Measurements from ENCODE around the gene RBM34.
"Not testable (repeated sequence)": the region's sequence is repeated elsewhere in the genome, so short reads cannot be mapped to it uniquely, and the experiment has no call there.

RBM34 gene

DNA sequence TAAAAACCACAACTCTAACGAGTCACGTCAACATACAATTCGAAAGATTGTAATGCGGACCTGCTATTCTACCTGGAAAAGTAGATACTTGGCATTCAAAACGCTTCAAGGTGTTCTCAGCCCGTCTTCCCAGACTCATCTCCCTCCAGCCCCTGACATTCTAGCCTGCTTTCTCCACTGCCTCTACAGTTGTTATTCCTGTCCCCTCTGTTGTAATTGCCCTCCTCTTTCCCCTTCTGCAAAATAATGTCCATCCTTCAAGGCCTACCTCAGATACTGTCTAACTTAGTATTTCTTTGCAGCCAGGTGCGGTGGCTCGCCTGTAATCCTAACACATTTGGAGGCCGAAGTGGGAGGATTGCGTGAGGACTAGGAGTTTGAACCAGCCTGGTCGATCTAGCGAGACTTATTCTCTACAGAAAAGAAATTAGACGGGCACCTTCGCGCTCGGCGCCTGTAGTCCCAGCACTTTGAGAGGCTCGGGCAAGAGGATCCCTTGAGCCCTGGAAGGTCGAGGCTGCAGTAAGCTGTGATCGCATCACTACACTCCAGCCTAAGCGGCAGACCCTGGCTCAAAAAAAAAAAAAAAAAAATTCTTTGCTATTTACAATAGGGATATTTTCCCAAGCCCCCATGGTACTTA lies 756 bp upstream of the RBM34 start:
- Mint-ChIP-seq H3K9me3 (no peaks in the 10 kb centered on the region), H3K4me1 (peaks cover 19% of the 10 kb centered on the region), H3K27ac (peak overlapping the region; percentile 100), H3K27me3 (no peaks in the 10 kb centered on the region), H3K4me3 (peak overlapping the region; percentile 100), H3K36me3 (ENCODE audit: low read depth) (peaks cover 29% of the 10 kb centered on the region)
- DNase-seq (no peak), ATAC-seq (no peak)

DNA sequence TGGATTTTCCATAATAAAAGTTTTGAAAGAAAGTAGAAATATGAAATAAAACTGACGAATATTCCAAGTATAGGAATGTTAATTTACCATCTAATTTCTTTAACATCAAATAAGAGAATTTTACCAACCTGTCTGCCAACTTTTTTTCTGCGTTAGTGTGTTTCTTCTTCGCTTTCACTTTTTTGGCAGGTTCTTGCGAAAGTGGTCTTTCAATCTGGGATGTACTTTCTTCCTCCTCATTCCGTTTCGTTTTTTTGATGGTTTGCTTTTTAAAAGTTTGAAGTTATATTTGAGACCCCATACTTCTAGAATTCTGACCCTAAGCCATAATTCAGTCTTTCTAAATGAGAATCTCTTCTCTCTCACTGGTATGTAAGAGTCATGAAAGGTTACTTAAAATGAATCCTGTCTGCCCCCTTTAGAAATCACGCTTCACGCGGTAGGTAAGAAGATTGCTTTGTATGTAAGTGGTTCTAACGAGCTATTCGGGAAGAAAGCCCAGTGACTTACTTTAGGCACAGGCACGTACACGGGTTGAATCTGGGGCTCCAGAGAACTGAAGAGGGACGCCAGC lies 580 bp downstream of the RBM34 start:
- H3K9me3 Mint-ChIP-seq = no peaks in the 10 kb centered on the region
- peak; percentile 42 for ATAC-seq

DNA sequence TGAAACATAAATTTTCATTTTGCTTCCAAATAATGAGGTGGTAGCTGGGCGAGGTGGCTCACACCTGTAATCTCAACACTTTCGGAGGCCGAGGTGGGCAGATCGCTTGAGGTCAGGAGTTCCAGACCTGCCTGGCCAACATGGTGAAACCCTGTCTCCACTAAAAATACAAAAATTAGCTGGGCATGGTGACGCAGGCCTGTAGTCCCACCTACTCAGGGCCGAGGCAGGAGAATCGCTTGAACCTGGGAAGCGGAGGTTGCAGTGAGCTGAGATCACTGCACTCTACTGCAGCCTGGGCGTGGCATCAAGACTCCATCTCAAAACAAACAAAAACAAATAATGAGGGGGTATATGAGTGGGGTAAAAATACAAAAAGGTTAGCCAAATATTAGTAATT lies 1.1 kb downstream of the RBM34 start:
- not testable (repeated sequence) for DNase-seq, H3K27me3 Mint-ChIP-seq, H3K9me3 Mint-ChIP-seq, ATAC-seq
- H3K4me3 Mint-ChIP-seq = peak overlapping the region; percentile 100
- peaks cover 29% of the 10 kb centered on the region for H3K36me3 Mint-ChIP-seq (ENCODE audit: low read depth)
- peaks cover 19% of the 10 kb centered on the region for H3K4me1 Mint-ChIP-seq
- peak overlapping the region; percentile 100 for H3K27ac Mint-ChIP-seq

More for the DNA sequence above, 580 bp downstream of the RBM34 start:
- DNase-seq = no peak
- H3K27me3 Mint-ChIP-seq = no peaks in the 10 kb centered on the region
- peak overlapping the region; percentile 100 for H3K27ac Mint-ChIP-seq
- H3K4me1 Mint-ChIP-seq = peaks cover 19% of the 10 kb centered on the region
- H3K36me3 Mint-ChIP-seq (ENCODE audit: low read depth) = peaks cover 29% of the 10 kb centered on the region
- H3K4me3 Mint-ChIP-seq = peak overlapping the region; percentile 100

DNA sequence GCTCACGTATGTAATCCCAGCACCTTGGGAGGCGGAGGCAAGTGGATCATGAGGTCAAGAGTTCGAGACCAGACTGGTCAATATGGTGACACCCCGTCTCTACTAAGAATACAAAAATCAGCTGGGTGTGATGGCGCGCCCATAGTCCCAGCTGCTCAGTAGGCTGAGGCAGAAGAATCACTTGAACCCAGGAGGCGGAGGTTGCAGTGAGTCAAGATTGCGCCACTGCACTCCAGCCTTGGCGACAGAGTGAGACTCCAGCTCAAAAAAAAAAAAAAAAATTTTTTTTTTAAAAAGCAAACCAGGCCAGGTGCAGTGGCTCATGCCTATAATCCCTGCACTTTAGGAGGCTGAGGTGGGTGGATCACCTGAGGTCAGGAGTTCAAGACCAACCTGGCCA lies 1.8 kb downstream of the RBM34 start:
- H3K9me3 Mint-ChIP-seq, H3K27me3 Mint-ChIP-seq, DNase-seq, ATAC-seq, H3K27ac Mint-ChIP-seq: not testable (repeated sequence)
- peaks cover 32% of the 10 kb centered on the region for H3K36me3 Mint-ChIP-seq (ENCODE audit: low read depth)
- H3K4me1 Mint-ChIP-seq = peaks cover 19% of the 10 kb centered on the region
- H3K4me3 Mint-ChIP-seq = peak overlapping the region; percentile 100

DNA sequence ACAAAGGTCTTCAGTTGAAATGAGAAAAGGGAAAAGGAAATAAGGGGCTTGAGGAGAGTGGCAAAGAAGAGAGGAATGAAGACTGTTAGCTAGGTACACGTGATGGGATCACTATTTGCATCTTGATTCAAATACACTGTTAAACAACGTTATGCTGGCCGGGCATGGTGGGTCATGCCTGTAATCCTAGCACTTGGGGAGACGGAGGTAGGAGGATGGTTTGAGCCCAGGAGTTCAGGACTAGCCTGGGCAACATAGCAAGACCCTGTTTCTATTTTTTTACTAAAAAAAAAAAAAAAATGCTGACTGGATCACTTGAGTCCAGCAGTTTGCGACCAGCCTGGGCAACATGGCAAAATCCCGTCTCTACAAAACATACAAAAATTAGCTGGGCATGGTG lies 2.4 kb downstream of the RBM34 start:
- Mint-ChIP-seq H3K27ac (no peak overlapping the region), H3K36me3 (ENCODE audit: low read depth) (peaks cover 35% of the 10 kb centered on the region), H3K4me3 (no peak overlapping the region), H3K4me1 (peaks cover 21% of the 10 kb centered on the region), H3K9me3 (no peaks in the 10 kb centered on the region), H3K27me3 (no peaks in the 10 kb centered on the region)
- no peak for DNase-seq
- ATAC-seq = no peak

DNA sequence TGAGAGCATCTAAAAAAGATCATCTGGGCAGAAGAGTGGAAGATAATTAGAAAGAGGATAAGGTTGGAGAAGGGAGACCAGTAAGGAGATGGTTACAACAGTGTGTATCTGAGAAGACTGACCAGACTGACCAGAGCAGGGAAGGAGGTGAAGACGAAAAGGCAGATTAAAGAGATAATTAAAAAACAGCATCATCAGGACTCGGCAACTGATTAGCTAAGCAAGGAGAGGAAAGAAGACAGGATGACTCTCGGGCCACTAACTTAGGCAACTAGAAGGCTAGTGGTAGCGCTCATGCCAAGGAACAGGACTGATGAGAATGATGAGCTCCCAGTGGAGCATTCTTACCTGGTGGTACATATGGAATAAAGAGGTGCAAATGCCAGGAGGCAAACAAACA lies 3.9 kb downstream of the RBM34 start:
- Mint-ChIP-seq H3K27ac (no peak overlapping the region), H3K9me3 (no peaks in the 10 kb centered on the region), H3K4me1 (peaks cover 23% of the 10 kb centered on the region), H3K27me3 (no peaks in the 10 kb centered on the region), H3K36me3 (ENCODE audit: low read depth) (peaks cover 47% of the 10 kb centered on the region), H3K4me3 (no peak overlapping the region)
- no peak for ATAC-seq
- no peak for DNase-seq

DNA sequence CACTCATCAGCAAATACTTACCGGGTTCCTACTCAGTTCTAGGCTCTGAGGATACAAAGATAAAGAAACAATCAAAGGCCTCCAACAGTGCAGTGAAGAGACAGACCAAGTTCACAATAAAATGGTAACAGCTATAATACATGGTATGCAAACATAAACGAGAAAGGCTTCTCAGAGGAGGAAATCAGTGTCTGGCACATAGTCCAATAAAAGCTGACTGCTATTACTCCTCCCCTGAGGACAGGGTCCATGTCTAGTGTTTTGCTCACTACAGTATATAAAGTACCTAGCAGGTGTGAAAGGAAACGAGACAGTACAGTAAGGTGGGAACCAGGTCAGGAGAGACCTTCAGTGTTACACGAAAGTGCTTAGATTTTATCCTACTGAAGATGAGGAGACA lies 4.3 kb downstream of the RBM34 start:
- H3K27me3 Mint-ChIP-seq = no peaks in the 10 kb centered on the region
- H3K36me3 Mint-ChIP-seq (ENCODE audit: low read depth) = peaks cover 49% of the 10 kb centered on the region

DNA sequence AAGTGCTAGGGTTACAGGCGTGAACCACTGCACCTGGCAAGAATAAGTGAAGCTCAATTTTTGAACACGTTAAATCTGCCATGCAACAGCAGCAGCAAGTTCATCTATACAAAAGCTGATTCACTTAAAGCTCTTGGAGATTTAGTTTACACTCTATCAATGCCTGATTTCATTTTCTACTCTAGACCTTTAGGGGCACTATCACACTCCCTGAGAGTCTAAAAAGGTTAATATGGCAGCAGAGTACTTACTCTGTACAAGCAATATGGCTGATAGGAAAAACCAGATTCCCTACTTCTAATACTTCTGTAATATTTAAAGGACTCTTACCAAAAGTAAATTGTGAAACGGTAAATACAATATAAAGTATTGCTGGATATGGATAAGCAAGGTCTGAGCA lies 4.8 kb downstream of the RBM34 start:
- Mint-ChIP-seq H3K36me3 (ENCODE audit: low read depth) (peaks cover 52% of the 10 kb centered on the region), H3K9me3 (no peaks in the 10 kb centered on the region), H3K4me3 (no peak overlapping the region), H3K4me1 (peaks cover 24% of the 10 kb centered on the region), H3K27ac (no peak overlapping the region), H3K27me3 (no peaks in the 10 kb centered on the region)
- ATAC-seq (no peak), DNase-seq (no peak)

More for the DNA sequence above, 4.3 kb downstream of the RBM34 start:
- no peak for ATAC-seq
- Mint-ChIP-seq H3K27ac (no peak overlapping the region), H3K4me1 (peaks cover 23% of the 10 kb centered on the region), H3K4me3 (no peak overlapping the region), H3K9me3 (no peaks in the 10 kb centered on the region)
- DNase-seq = no peak

DNA sequence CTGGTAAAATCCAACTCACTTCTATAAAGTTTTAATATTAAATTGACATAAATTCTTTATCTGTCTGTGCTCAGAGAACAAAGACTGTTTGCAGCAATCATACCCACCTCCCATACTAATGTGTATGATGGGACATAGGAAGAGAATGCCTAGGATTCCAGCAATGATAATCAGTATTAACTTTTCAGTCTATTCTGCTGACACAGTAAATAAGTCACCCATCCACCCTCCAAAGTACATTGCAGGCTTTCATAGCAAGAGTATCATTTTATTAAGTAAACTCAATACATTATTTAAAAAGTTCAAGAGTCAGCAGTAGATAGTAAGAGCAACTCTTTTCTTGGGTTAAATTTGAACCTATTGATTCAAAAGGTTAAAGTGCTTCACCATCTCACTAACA lies 8.8 kb downstream of the RBM34 start:
- H3K27ac Mint-ChIP-seq = no peak overlapping the region
- DNase-seq (no peak), ATAC-seq (no peak)
- H3K27me3 Mint-ChIP-seq = no peaks in the 10 kb centered on the region
- peaks cover 60% of the 10 kb centered on the region for H3K36me3 Mint-ChIP-seq (ENCODE audit: low read depth)
- no peak overlapping the region for H3K4me3 Mint-ChIP-seq
- peaks cover 22% of the 10 kb centered on the region for H3K4me1 Mint-ChIP-seq
- H3K9me3 Mint-ChIP-seq = no peaks in the 10 kb centered on the region

DNA sequence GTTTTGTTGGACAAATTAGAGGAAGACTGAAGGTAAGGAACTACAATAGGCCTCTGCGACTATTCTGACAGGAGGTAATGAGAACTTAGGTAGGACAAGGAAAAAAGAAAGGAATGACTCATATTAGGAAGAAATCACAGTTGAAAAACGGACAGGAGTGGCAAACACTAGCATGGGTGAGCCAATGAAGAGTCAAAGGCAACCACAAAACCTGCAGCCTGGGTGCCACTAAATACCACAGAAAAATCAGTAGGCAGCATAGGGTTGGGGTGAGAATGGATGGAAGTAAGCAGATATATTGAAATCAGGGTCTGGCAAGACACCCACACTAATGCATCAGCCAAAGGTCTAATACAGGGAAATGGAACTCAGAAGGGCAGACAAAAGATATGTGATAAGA lies 10.0 kb downstream of the RBM34 start:
- H3K27ac Mint-ChIP-seq = no peak overlapping the region
- peak; percentile 57 for ATAC-seq
- DNase-seq = no peak
- no peaks in the 10 kb centered on the region for H3K27me3 Mint-ChIP-seq
- no peaks in the 10 kb centered on the region for H3K9me3 Mint-ChIP-seq
- peaks cover 23% of the 10 kb centered on the region for H3K4me1 Mint-ChIP-seq
- H3K36me3 Mint-ChIP-seq (ENCODE audit: low read depth) = peaks cover 65% of the 10 kb centered on the region
- H3K4me3 Mint-ChIP-seq = no peak overlapping the region

DNA sequence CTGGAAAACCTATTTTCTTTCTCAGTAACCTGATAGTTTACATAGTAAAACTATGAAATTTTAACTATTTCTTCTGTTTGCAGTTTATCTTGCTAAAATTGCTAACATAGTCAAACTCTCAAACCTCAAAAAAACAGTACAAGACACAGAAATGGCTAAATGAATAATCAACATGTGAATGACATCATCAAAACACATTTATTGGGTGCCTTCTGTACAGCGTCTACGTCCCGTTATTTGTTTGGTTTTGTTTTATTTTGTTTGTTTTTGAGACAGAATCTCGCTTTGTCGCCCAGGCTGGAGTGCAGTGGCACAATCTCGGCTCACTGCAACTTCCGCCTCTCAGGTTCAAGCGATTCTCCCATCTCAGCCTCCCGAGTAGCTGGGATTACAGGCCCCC lies 11.2 kb downstream of the RBM34 start:
- ATAC-seq (no peak), DNase-seq (no peak)
- Mint-ChIP-seq H3K4me3 (no peak overlapping the region), H3K9me3 (no peaks in the 10 kb centered on the region), H3K27ac (no peak overlapping the region), H3K36me3 (ENCODE audit: low read depth) (peaks cover 74% of the 10 kb centered on the region), H3K4me1 (peaks cover 29% of the 10 kb centered on the region), H3K27me3 (no peaks in the 10 kb centered on the region)

DNA sequence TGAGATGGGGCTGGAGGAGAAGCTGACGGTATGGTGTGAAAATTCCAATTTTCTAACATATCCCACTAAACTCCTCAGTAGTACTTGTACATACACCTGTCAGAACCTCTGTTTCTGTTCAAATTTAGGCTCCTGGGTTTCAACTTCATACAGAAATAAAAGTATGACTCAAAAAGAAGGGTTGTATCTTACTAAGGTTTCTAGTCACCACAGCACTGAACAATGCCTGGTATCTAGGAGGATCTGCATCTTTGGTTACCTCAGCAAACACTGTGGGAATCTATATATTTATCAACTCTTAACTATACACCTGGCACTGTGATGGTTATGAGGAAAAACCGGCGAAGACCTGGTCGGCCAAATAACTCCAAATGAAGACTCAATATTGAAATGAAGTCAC lies 13.8 kb downstream of the RBM34 start:
- H3K4me1 Mint-ChIP-seq = peaks cover 27% of the 10 kb centered on the region

DNA sequence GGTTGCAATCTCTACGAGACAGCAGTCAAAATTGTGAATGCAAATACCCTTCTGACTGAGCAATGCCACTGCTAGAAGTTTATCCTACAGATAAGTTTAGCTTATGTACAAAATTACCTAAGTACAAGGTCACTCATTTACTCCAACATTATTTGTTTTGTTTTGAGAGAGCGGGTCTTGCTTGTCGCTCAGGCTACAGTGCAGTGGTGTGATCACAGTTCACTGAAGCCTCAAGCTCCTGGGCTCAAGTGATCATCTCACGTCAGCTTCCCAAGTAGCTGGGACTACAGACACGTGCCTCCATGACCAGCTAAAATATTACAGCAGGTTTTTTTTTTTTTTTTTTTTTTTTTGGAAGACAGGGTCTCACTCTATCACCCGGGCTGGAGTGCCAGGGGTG lies 15.4 kb downstream of the RBM34 start:
- H3K4me1 Mint-ChIP-seq = peaks cover 17% of the 10 kb centered on the region
- peaks cover 60% of the 10 kb centered on the region for H3K36me3 Mint-ChIP-seq (ENCODE audit: low read depth)
- H3K9me3 Mint-ChIP-seq = no peaks in the 10 kb centered on the region
- DNase-seq (no peak), ATAC-seq (no peak)
- no peak overlapping the region for H3K4me3 Mint-ChIP-seq
- H3K27me3 Mint-ChIP-seq = no peaks in the 10 kb centered on the region
- no peak overlapping the region for H3K27ac Mint-ChIP-seq

More for the DNA sequence above, 13.8 kb downstream of the RBM34 start:
- H3K36me3 Mint-ChIP-seq (ENCODE audit: low read depth) = peaks cover 63% of the 10 kb centered on the region
- no peaks in the 10 kb centered on the region for H3K27me3 Mint-ChIP-seq
- no peaks in the 10 kb centered on the region for H3K9me3 Mint-ChIP-seq
- DNase-seq (no peak), ATAC-seq (no peak)
- no peak overlapping the region for H3K4me3 Mint-ChIP-seq
- no peak overlapping the region for H3K27ac Mint-ChIP-seq

DNA sequence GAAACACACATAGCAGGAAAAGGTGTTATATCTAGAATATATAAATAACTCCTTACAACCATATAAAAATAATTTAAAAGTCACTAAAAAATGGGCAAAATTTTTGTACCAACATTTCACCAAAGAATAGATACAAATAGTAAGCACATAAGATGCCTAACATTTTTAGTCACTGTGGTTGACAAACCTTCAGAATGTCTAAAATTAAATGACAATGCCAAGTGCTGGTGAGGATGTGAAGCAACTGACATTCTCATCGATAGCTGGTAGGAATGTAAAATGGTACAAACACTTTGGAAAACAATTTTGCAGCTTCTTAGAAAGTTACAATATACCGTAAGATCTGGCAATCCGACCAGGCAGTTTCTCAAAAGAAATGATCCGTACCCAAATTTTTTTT lies 18.1 kb downstream of the RBM34 start:
- DNase-seq = no peak
- Mint-ChIP-seq H3K27me3 (no peaks in the 10 kb centered on the region), H3K36me3 (ENCODE audit: low read depth) (peaks cover 64% of the 10 kb centered on the region), H3K27ac (no peak overlapping the region), H3K9me3 (no peaks in the 10 kb centered on the region), H3K4me3 (no peak overlapping the region), H3K4me1 (peaks cover 30% of the 10 kb centered on the region)
- ATAC-seq = no peak

DNA sequence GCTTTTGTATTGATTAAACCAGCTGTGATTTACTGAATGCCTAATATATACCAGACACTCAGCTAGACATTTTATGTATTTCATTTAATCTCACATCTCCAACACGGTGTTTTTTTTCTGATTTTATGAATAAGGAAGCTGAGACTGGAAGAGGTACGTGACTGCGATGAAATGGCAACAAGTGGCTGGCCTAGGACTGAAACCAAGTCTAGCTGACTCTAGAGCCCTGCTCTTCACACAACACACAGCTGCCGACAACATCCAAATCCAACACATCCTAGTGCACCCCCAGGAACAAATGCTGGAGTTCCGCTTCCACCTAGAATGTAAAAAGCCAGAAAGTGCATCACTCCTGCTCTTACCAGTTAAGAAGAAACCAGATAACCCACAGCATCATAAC lies 21.7 kb downstream of the RBM34 start:
- Mint-ChIP-seq H3K36me3 (ENCODE audit: low read depth) (peaks cover 71% of the 10 kb centered on the region), H3K27me3 (no peaks in the 10 kb centered on the region), H3K27ac (peak overlapping the region; percentile 67), H3K4me1 (peaks cover 20% of the 10 kb centered on the region), H3K9me3 (no peaks in the 10 kb centered on the region), H3K4me3 (no peak overlapping the region)
- no peak for ATAC-seq
- no peak for DNase-seq

Data from activated naive CD8-positive, alpha-beta T cell treated with anti-CD3 and anti-CD28 coated beads, Interleukin-2, amount 50 U/mL, for 24 hours (primary cell).